IMR-90 (cell line): ENCODE results near the gene PRSS33. TPM values are rescaled to one million over a fixed set of nuclear protein-coding genes. Genes with fewer than 3 reads are reported as not detected.
A peak's percentile ranks its signal among the peaks of the same experiment; 100 is the strongest.

Source experiments
- ATAC-seq: fragments of 200-7000 bp; cut with Tn5 transposase; 2 replicates; pipeline ENCODE4 v1.9.1; 2020; ENCODE audit warnings: low read depth, mild to moderate bottlenecking, moderate library complexity
- BruUV-seq: library from RNA; stranded (reverse); fragments of 400-500 nt; replicated peaks from 2 replicates; lab custom pipeline; 2021; lab: Mats Ljungman, UMichigan
- CTCF ChIA-PET: fragments of 300-600 bp; formaldehyde crosslinking; extraction: SDS; loops from one replicate; lab custom pipeline; 2021; ENCODE audit warnings: antibody characterized with exemption; lab: Yijun Ruan, JAX
- POLR2A ChIA-PET: fragments of 300-600 bp; sonication (Branson Sonifier 250); formaldehyde crosslinking; loops from one replicate; lab custom pipeline; 2022; ENCODE audit warnings: antibody characterized with exemption; ENCODE audit not compliant: unreplicated experiment; lab: Charles Lee
- DNase-seq: peaks from one replicate; pipeline ENCODE4 v3.0.0; 2013
- H2AFZ ChIP-seq: replicated peaks from 2 replicates; pipeline ENCODE3; 2013; ENCODE audit warnings: low read length, mild to moderate bottlenecking; ENCODE audit not compliant: poor library complexity
- H2AK5ac ChIP-seq: 2 replicates; pipeline ENCODE4 v1.6.1; 2013; ENCODE audit warnings: low read depth, low read length, inconsistent platforms
- H2AK9ac ChIP-seq: replicated peaks from 2 replicates; pipeline ENCODE3; 2013; ENCODE audit warnings: mild to moderate bottlenecking, low read depth, low read length, moderate library complexity; ENCODE audit not compliant: poor library complexity
- H2BK120ac ChIP-seq: 2 replicates; pipeline ENCODE4 v1.6.1; 2013; ENCODE audit warnings: low read depth, low read length, inconsistent platforms
- H2BK15ac ChIP-seq: 3 replicates; pipeline ENCODE4 v1.6.1; 2013; ENCODE audit warnings: low read depth, low read length, inconsistent platforms
- H2BK20ac ChIP-seq: 2 replicates; pipeline ENCODE4 v1.6.1; 2013; ENCODE audit warnings: low read depth, mild to moderate bottlenecking, inconsistent platforms, low read length, moderate library complexity
- H2BK5ac ChIP-seq: 2 replicates; pipeline ENCODE4 v1.6.1; 2013; ENCODE audit warnings: mild to moderate bottlenecking, low read depth, low read length, inconsistent platforms; ENCODE audit not compliant: poor library complexity, severe bottlenecking
- H3K14ac ChIP-seq: replicated peaks from 2 replicates; pipeline ENCODE4 v1.6.1; 2013; ENCODE audit warnings: low read depth, low read length, inconsistent platforms
- H3K18ac ChIP-seq: 2 replicates; pipeline ENCODE4 v1.6.1; 2013; ENCODE audit warnings: low read depth, low read length, control low read depth
- H3K23ac ChIP-seq: 2 replicates; pipeline ENCODE4 v1.6.1; 2013; ENCODE audit warnings: low read depth, low read length, inconsistent platforms
- H3K27ac ChIP-seq: 2 replicates; pipeline ENCODE4 v1.5.1; 2013; ENCODE audit warnings: mild to moderate bottlenecking, control low read depth, low read length; ENCODE audit not compliant: insufficient read depth
- H3K27me3 ChIP-seq: 2 replicates; pipeline ENCODE4 v1.6.1; 2013; ENCODE audit warnings: low read length; ENCODE audit not compliant: control insufficient read depth, insufficient read depth
- H3K36me3 ChIP-seq: 2 replicates; pipeline ENCODE4 v1.6.1; 2013; ENCODE audit warnings: low read length, mixed read lengths; ENCODE audit not compliant: control insufficient read depth, insufficient read depth
- H3K4ac ChIP-seq: 2 replicates; pipeline ENCODE4 v1.6.1; 2013; ENCODE audit warnings: low read depth, low read length, inconsistent platforms
- H3K4me1 ChIP-seq: 2 replicates; pipeline ENCODE4 v1.6.1; 2013; ENCODE audit warnings: low read length, mixed read lengths; ENCODE audit not compliant: control insufficient read depth, insufficient read depth
- H3K4me2 ChIP-seq: 2 replicates; pipeline ENCODE4 v1.6.1; 2013; ENCODE audit warnings: low read depth, mild to moderate bottlenecking, control low read depth, low read length, moderate library complexity
- H3K4me3 ChIP-seq: 2 replicates; pipeline ENCODE4 v1.5.1; 2013; ENCODE audit warnings: low read depth, mild to moderate bottlenecking, control low read depth, low read length, moderate library complexity; ENCODE audit not compliant: insufficient read depth
- H3K56ac ChIP-seq: 2 replicates; pipeline ENCODE4 v1.6.1; 2013; ENCODE audit warnings: low read length, inconsistent platforms; ENCODE audit not compliant: insufficient read depth; ENCODE audit errors: extremely low read depth
- H3K79me1 ChIP-seq, 2 experiments: 2 replicates each; pipeline ENCODE4 v1.6.1; 2013; ENCODE audit warnings: low read length in 2 of 2, inconsistent platforms in 1 of 2, low read depth in 1 of 2
- H3K9ac ChIP-seq: 2 replicates; pipeline ENCODE4 v1.6.1; 2013; ENCODE audit warnings: low read depth, low read length, control low read depth
- H3K9me1 ChIP-seq: 2 replicates; pipeline ENCODE4 v1.6.1; 2013; ENCODE audit warnings: low read length, inconsistent platforms; ENCODE audit not compliant: insufficient read depth
- H3K9me3 ChIP-seq: 2 replicates; pipeline ENCODE4 v1.6.1; 2013; ENCODE audit warnings: low read length; ENCODE audit not compliant: control insufficient read depth, insufficient read depth
- H4K20me1 ChIP-seq: 2 replicates; pipeline ENCODE4 v1.6.1; 2013; ENCODE audit warnings: low read length, inconsistent platforms; ENCODE audit not compliant: insufficient read depth
- H4K5ac ChIP-seq: 2 replicates; pipeline ENCODE4 v1.6.1; 2013; ENCODE audit warnings: mild to moderate bottlenecking, low read depth, low read length, control low read depth
- H4K8ac ChIP-seq, 2 experiments: 2 replicates each; pipeline ENCODE4 v1.6.1; 2013; ENCODE audit warnings: low read depth in 2 of 2, low read length in 2 of 2, control low read depth in 1 of 2, inconsistent platforms in 1 of 2
- H4K91ac ChIP-seq: 2 replicates; pipeline ENCODE4 v1.6.1; 2013; ENCODE audit warnings: low read depth, low read length, inconsistent platforms; ENCODE audit not compliant: insufficient read depth
- ELK1 ChIP-seq: fragments of 150-350 bp; IDR thresholded peaks from 2 replicates; pipeline ENCODE4 v1.6.1; 2016; ENCODE audit warnings: low read depth, mild to moderate bottlenecking, low read length, moderate library complexity, borderline replicate concordance
- RFX5 ChIP-seq: IDR thresholded peaks from 2 replicates; pipeline ENCODE4 v1.8.0; 2012; ENCODE audit warnings: low read depth, mild to moderate bottlenecking, low read length, moderate library complexity
- WGBS, 2 experiments: methylation state at CpG; one replicate each; pipeline versions ENCODE4 v1.1.5 to v1.1.7; 2013; ENCODE audit warnings: missing lambda C conversion rate in 2 of 2; ENCODE audit not compliant: insufficient read length in 1 of 2; ENCODE audit errors: extremely low coverage in 2 of 2; 5-methylcytosine and 5-hydroxymethylcytosine counted together
- dilution Hi-C: fragments of 300-500 bp; cut with HindIII; formaldehyde crosslinking; loops from one replicate; pipeline ENCODE4 v1.14.3; 2018; ENCODE audit warnings: low sequenced_read_pairs; ENCODE audit not compliant: unreplicated experiment
- in situ Hi-C: fragments of 300-500 bp; cut with MboI; formaldehyde crosslinking; loops from 3 replicates; pipeline ENCODE4 v1.14.3; 2019; ENCODE audit warnings: low sequenced_read_pairs, inconsistent platforms, mixed read lengths
- intact Hi-C: fragments of 100-400 bp; cut with micrococcal nuclease; formaldehyde crosslinking; loops from 2 replicates; pipeline ENCODE4 v1.10.0; 2022
- polyA plus RNA-seq, 3 experiments: library from polyadenylated mRNA; depleted of rRNA; stranded (reverse); fragments of >200 nt; gene quantifications; 2 replicates each; pipeline ENCODE4 v1.2.3, GENCODE V29; 2012; ENCODE audit warnings: low replicate concordance in 1 of 3
- total RNA-seq: library from RNA; depleted of rRNA; stranded (reverse); fragments of >200 nt; gene quantifications from 2 replicates; pipeline ENCODE4 v1.2.3, GENCODE V29; 2012

PRSS33 gene
- total and polyA plus RNA-seq, 2 of the 4 experiments (the other 2 are of a cell fraction) = not detected

GRCh38 chr16:2755158-2755557 is 32.2 kb downstream of the PRSS33 start:
- ATAC-seq (no peak), DNase-seq (no peak)
- Histone ChIP-seq H2AFZ (no peak overlapping the region), H2AK5ac (no peak overlapping the region), H2BK120ac (no peak overlapping the region), H3K14ac (no peak overlapping the region), H3K9me3 (peaks cover 2% of the 10 kb centered on the region; the same call in 1 of the 2 replicates), H3K9me1 (peaks cover 14% of the 10 kb centered on the region), H3K79me1 (peaks cover 23 to 75% of the 10 kb centered on the region in 2 experiments), H3K4me2 (peak overlapping the region; percentile 99), H2BK15ac (no peak overlapping the region), H4K8ac (no peak overlapping the region), H3K23ac (peak overlapping the region; percentile 80), H4K91ac (no peak overlapping the region), H2AK9ac (no peak overlapping the region), H3K9ac (no peak overlapping the region; the same call in 1 of the 2 replicates), H2BK20ac (no peak overlapping the region), H3K56ac (no peak overlapping the region), H3K4me1 (peaks cover 9% of the 10 kb centered on the region), H3K4ac (no peak overlapping the region), H4K20me1 (peaks cover 73% of the 10 kb centered on the region), H4K5ac (no peak overlapping the region), H3K4me3 (no peak overlapping the region), H3K18ac (no peak overlapping the region), H3K27ac (no peak overlapping the region), H2BK5ac (no peak overlapping the region), H3K36me3 (peaks cover 36% of the 10 kb centered on the region), H3K27me3 (no peaks in the 10 kb centered on the region)
- intact Hi-C loops = no loop called here
- WGBS, 2 experiments = 50% methylated on average over 3 of the region's 3 CpGs; no CpG with 5 or more reads in 1 of the 2 experiments
- ChIA-PET CTCF (no interaction called here), POLR2A (no interaction called here)
- TF ChIP-seq RFX5 = no peak
- no peak for TF ChIP-seq ELK1
- dilution Hi-C loops = no loop called here
- in situ Hi-C loops = no loop called here
- no TSS peak for BruUV-seq
